Measurements from ENCODE around the gene PROSER3. TPM values are rescaled to one million over a fixed set of nuclear protein-coding genes. Genes with fewer than 3 reads are reported as not detected.

PROSER3 gene
- polyA plus RNA-seq, 1 experiment, result 5.2 TPM

- ChIA-PET CTCF (no interaction called here), POLR2A (no interaction called here)
- H3K9me3 ChIP-seq (ENCODE audit: control insufficient read depth, insufficient read depth, low read length), result no peaks in the 10 kb centered on the region
- TF ChIP-seq, protein P1, sequence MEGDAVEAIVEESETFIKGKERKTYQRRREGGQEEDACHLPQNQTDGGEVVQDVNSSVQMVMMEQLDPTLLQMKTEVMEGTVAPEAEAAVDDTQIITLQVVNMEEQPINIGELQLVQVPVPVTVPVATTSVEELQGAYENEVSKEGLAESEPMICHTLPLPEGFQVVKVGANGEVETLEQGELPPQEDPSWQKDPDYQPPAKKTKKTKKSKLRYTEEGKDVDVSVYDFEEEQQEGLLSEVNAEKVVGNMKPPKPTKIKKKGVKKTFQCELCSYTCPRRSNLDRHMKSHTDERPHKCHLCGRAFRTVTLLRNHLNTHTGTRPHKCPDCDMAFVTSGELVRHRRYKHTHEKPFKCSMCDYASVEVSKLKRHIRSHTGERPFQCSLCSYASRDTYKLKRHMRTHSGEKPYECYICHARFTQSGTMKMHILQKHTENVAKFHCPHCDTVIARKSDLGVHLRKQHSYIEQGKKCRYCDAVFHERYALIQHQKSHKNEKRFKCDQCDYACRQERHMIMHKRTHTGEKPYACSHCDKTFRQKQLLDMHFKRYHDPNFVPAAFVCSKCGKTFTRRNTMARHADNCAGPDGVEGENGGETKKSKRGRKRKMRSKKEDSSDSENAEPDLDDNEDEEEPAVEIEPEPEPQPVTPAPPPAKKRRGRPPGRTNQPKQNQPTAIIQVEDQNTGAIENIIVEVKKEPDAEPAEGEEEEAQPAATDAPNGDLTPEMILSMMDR (IDR thresholded peaks at IDR 0.05; ENCODE audit: low read depth, low read length), result no peak
- H3K4me3 ChIP-seq (ENCODE audit: low read depth, low read length), result no peak overlapping the region
- DNase-seq (ENCODE audit: low read depth, low spot score), result no peak
- no peak overlapping the region for H3K27ac ChIP-seq (ENCODE audit: low read depth, low read length)
- H3K27me3 ChIP-seq (ENCODE audit: control insufficient read depth, insufficient read depth, low read length), result no peaks in the 10 kb centered on the region
Observed at GRCh38 chr19:35788205-35788960, 30.4 kb downstream of the PROSER3 start.

DNA sequence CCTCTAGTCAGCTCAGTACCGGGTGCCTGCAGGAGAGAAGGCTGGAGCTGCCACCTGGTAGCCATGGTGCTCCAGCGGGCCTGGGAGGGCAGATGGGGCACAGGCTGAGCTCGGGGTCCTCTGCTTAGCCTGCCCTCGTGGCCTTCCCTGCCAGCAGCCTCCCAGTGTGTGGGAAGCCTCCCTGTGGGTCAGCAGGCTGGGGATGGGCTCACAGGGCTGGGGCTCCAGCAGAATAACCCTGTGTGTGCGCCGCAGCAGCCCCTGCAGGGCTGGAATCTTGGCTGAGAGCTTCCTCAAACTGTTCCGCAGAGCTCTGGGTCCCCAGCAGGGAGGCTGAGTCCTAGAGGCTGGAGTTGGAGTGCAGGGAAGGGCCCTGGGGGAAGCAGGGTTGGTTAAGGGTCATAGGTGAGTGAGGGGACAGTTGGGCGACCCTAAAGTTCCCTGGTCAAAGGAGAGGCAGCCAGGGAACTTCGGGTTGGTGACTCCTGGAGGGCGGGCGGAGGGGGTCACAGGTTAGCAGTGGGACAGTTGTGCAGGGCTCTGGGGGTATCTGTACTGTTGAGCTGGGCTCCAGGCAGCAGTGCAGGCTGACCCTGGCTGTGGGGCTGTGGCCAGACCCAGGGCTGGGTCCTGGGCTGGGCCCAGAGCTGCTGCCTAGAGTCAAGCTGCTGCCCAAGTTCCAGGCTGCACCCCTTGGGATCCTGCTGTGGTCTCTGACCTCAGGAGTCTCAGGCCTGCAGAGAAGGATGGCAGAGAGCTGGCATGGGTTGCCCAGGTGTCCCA, 31.4 kb downstream of the PROSER3 start:
- Histone ChIP-seq H3K27ac (ENCODE audit: low read depth, low read length) (no peak overlapping the region), H3K27me3 (ENCODE audit: control insufficient read depth, insufficient read depth, low read length) (no peaks in the 10 kb centered on the region), H3K9me3 (ENCODE audit: control insufficient read depth, insufficient read depth, low read length) (no peaks in the 10 kb centered on the region), H3K4me3 (ENCODE audit: low read depth, low read length) (no peak overlapping the region)
- POLR2A ChIA-PET, result no interaction called here
- no peak for DNase-seq (ENCODE audit: low read depth, low spot score)
- CTCF ChIA-PET, result no interaction called here
- TF ChIP-seq, protein P1 (IDR thresholded peaks at IDR 0.05; ENCODE audit: low read depth, low read length), result no peak

DNA sequence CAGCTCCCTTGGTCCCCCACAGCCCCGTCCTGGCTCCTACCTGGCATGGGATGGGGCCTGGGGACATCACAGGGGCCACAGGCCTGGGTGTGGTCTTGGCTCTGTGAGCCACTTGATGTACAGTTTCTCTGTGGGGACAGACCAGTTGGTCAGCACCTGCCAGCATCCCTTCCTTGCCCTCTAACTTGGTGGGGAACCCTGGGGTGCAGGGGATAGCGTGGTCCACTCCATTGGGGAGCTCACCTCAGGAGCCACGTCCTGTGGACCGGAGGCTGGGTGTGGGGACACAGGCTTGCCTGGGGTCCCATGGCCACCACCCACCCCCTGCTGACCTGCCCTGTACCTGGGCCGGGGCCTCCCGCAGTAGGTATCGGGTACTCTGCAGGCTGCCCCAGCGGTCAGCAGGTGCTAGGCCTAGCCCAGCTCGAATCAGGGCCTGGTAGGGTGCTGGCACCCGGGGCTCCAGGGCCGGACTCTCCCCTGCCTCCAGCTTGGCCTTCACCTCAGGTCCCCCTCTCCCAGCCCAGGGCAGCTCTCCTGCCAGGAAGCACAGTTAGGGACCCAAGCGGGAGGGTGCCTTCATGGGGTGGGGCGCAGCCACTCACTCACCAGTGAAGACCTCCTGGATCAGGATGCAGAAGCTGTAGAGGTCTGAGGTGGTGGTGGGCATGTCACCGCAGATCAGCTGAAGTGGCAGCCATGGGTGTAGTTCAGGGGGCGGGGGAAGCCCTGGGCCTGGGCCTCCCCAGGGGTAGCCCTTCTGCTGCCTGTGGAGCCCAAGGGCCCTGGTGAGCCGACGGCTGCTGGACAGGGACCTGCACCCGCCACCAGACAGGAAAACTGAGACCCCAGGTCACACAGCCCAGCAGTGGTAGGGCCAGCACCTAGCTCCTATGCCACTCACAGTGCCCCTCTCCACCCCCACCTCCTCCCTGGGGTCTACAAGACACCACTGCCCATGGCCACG, 32.3 kb downstream of the PROSER3 start:
- H3K27me3 ChIP-seq (ENCODE audit: control insufficient read depth, insufficient read depth, low read length), result no peaks in the 10 kb centered on the region
- DNase-seq (ENCODE audit: low read depth, low spot score), result no peak
- ChIA-PET POLR2A (no interaction called here), CTCF (no interaction called here)
- H3K9me3 ChIP-seq (ENCODE audit: control insufficient read depth, insufficient read depth, low read length), result no peaks in the 10 kb centered on the region
- H3K27ac ChIP-seq (ENCODE audit: low read depth, low read length), result no peak overlapping the region
- no peak overlapping the region for H3K4me3 ChIP-seq (ENCODE audit: low read depth, low read length)
- TF ChIP-seq, protein P1 (IDR thresholded peaks at IDR 0.05; ENCODE audit: low read depth, low read length), result no peak

- ChIA-PET POLR2A (no interaction called here), CTCF (no interaction called here)
- Histone ChIP-seq H3K4me3 (ENCODE audit: low read depth, low read length) (no peak overlapping the region), H3K27me3 (ENCODE audit: control insufficient read depth, insufficient read depth, low read length) (peaks cover 4% of the 10 kb centered on the region), H3K27ac (ENCODE audit: low read depth, low read length) (no peak overlapping the region), H3K9me3 (ENCODE audit: control insufficient read depth, insufficient read depth, low read length) (no peaks in the 10 kb centered on the region)
- TF ChIP-seq, protein P1 (IDR thresholded peaks at IDR 0.05; ENCODE audit: low read depth, low read length), result no peak
- no peak for DNase-seq (ENCODE audit: low read depth, low spot score)
Observed at GRCh38 chr19:35790981-35791813, 33.2 kb downstream of the PROSER3 start.
